Measurements from ENCODE around the gene ADCY7. TPM values are rescaled to one million over a fixed set of nuclear protein-coding genes. Genes with fewer than 3 reads are reported as not detected.

ADCY7 gene
- total and polyA plus RNA-seq, 2 of the 4 experiments (the other 2 are of a cell fraction) = 15.2 to 17.1 TPM

DNA sequence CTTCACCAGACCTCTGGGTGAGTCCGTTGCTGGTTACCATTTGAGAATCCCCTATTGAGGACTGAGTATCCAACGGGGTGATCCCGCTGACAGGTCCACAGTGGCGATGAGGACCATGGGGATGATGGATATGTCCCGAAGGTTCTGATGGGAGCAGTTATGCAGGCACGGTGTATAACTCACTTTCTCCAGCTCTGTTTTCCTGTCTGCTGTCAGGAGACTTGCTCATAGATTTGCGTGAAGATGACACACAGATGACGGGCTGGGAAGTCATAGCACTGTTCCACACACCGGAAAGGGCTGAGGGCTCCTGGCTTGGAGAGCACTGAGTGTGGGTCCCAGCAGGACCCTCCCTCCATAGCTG is 22.2 kb upstream of the ADCY7 start:
- peaks cover 8% of the 10 kb centered on the region for H3K4me1 ChIP-seq (ENCODE audit: control insufficient read depth, insufficient read depth, low read length)
- peaks cover 29% of the 10 kb centered on the region for H3K27me3 ChIP-seq (ENCODE audit: control insufficient read depth, insufficient read depth, low read length)
- H4K8ac ChIP-seq (ENCODE audit: low read depth in 2 of 2, low read length in 2 of 2) = no peak overlapping the region
- H3K4ac ChIP-seq (ENCODE audit: low read depth, low read length) = no peak overlapping the region
- no peaks in the 10 kb centered on the region for H3K36me3 ChIP-seq (ENCODE audit: control insufficient read depth, insufficient read depth, low read length)
- H2AK5ac ChIP-seq (ENCODE audit: low read depth, low read length) = no peak overlapping the region; the same call in 1 of the 2 replicates
- H2BK120ac ChIP-seq (ENCODE audit: low read depth, low read length) = no peak overlapping the region
- H3K23ac ChIP-seq (ENCODE audit: low read depth, low read length) = no peak overlapping the region
- TF ChIP-seq BHLHE40 (IDR thresholded peaks at IDR 0.05; ENCODE audit: low read depth, low read length) (0 out of 2 replicates have a peak, but pooled peaks have one; percentile 19), MAZ (IDR thresholded peaks at IDR 0.05; ENCODE audit: borderline replicate concordance, low read depth, low read length) (no peak)
- peak overlapping the region; percentile 77 for H2AFZ ChIP-seq (replicated peaks; ENCODE audit: low read length, poor library complexity)
- no peaks in the 10 kb centered on the region for H3K9me1 ChIP-seq (ENCODE audit: insufficient read depth, low read length)
- no peak overlapping the region for H4K5ac ChIP-seq (ENCODE audit: low read depth, low read length)
- no peaks in the 10 kb centered on the region for H3K9me3 ChIP-seq (ENCODE audit: control insufficient read depth, insufficient read depth, low read length)
- POLR2A ChIA-PET (ENCODE audit: unreplicated experiment) = no interaction called here
- H3K27ac ChIP-seq (ENCODE audit: insufficient read depth, low read length) = no peak overlapping the region
- intact Hi-C loops (cut with micrococcal nuclease) = no loop called here
- H3K56ac ChIP-seq (ENCODE audit: extremely low read depth, insufficient read depth, low read length) = no peak overlapping the region
- no peak overlapping the region for H2AK9ac ChIP-seq (replicated peaks; ENCODE audit: low read depth, low read length, poor library complexity)
- no peak overlapping the region for H3K4me3 ChIP-seq (ENCODE audit: insufficient read depth, low read depth, low read length)
- in situ Hi-C loops (cut with MboI; ENCODE audit: low sequenced_read_pairs) = no loop called here
- 78% methylated on average over 6 of the region's 9 CpGs; no CpG with 5 or more reads in 1 of the 2 experiments for WGBS, 2 experiments (ENCODE audit: extremely low coverage in 2 of 2, insufficient read length in 1 of 2)
- no peak overlapping the region for H3K9ac ChIP-seq (ENCODE audit: low read depth, low read length)
- H3K18ac ChIP-seq (ENCODE audit: low read depth, low read length) = no peak overlapping the region
- H3K79me1 ChIP-seq (ENCODE audit: low read depth in 1 of 2, low read length in 2 of 2) = no peaks in the 10 kb centered on the region
- DNase-seq (peak; percentile 55), ATAC-seq (ENCODE audit: low read depth) (no peak)
- no peak overlapping the region for H2BK15ac ChIP-seq (ENCODE audit: low read depth, low read length)
- CTCF ChIA-PET = no interaction called here
- dilution Hi-C loops (cut with HindIII; ENCODE audit: low sequenced_read_pairs, unreplicated experiment) = no loop called here
- no peaks in the 10 kb centered on the region for H4K20me1 ChIP-seq (ENCODE audit: insufficient read depth, low read length)
- BruUV-seq (replicated peaks) = no TSS peak
- no peak overlapping the region for H3K4me2 ChIP-seq (ENCODE audit: low read depth, low read length)
- H3K14ac ChIP-seq (replicated peaks; ENCODE audit: low read depth, low read length) = no peak overlapping the region
- no peak overlapping the region for H2BK20ac ChIP-seq (ENCODE audit: low read depth, low read length)
- no peak overlapping the region for H4K91ac ChIP-seq (ENCODE audit: insufficient read depth, low read depth, low read length)
- H2BK5ac ChIP-seq (ENCODE audit: low read depth, low read length, poor library complexity, severe bottlenecking) = no peak overlapping the region

Data from IMR-90 (cell line).